SK-N-SH (cell line): Measurements from ENCODE around the gene PCDHA9. TPM values are rescaled to one million over a fixed set of nuclear protein-coding genes. Genes with fewer than 3 reads are reported as not detected.

Source experiments
- CTCF ChIA-PET: fragments of 300-600, 350-600 bp; formaldehyde crosslinking; extraction: SDS; loops from one replicate; lab custom pipeline; 2021; lab: Yijun Ruan, JAX
- POLR2A ChIA-PET: fragments of 350-600 bp; sonication (Branson Sonifier 250); formaldehyde crosslinking; extraction: SDS; loops from one replicate; lab custom pipeline; 2020; ENCODE audit warnings: antibody characterized with exemption, inconsistent platforms; lab: Yijun Ruan, JAX
- DNase-seq: peaks from one replicate; pipeline ENCODE4 v3.0.0; 2012
- H2AFZ ChIP-seq: fragments of 200-600 bp; sonication (generic); 2 replicates; pipeline ENCODE4 v1.8.1; 2016; ENCODE audit warnings: antibody characterized with exemption, mild to moderate bottlenecking, low read depth
- H3F3A ChIP-seq: fragments of 200-600 bp; sonication (generic); replicated peaks from 2 replicates; pipeline ENCODE3; 2016; ENCODE audit warnings: antibody characterized with exemption, mild to moderate bottlenecking; ENCODE audit not compliant: insufficient read depth
- H3K27ac ChIP-seq, 2 experiments: fragments of 200-500 bp in 1 of 2; fragments of 200-600 bp in 1 of 2; sonication (Bioruptor generic) in 1 of 2; sonication (generic), shearing (Covaris generic) in 1 of 2; 2 replicates each; pipeline versions ENCODE4 v1.5.1 to v1.6.1; 2014 to 2016; ENCODE audit warnings: low read depth in 2 of 2, inconsistent platforms in 1 of 2, low read length in 1 of 2, mild to moderate bottlenecking in 1 of 2, mixed read lengths in 1 of 2
- H3K27me3 ChIP-seq: fragments of 200-600 bp; sonication (generic), shearing (Covaris generic); 2 replicates; pipeline ENCODE4 v1.6.1; 2016; ENCODE audit warnings: mixed run types; ENCODE audit not compliant: insufficient read depth
- H3K36me3 ChIP-seq, 2 experiments: fragments of 200-500 bp in 1 of 2; fragments of 200-600 bp in 1 of 2; sonication (Bioruptor generic) in 1 of 2; sonication (generic) in 1 of 2; replicated peaks in 1 of 2; 2 replicates each; pipeline versions ENCODE3 to v1.5.1; 2014 to 2016; ENCODE audit warnings: low read length in 1 of 2, mild to moderate bottlenecking in 1 of 2; ENCODE audit not compliant: insufficient read depth in 2 of 2, control insufficient read depth in 1 of 2
- H3K4me1 ChIP-seq, 2 experiments: fragments of 200-500 bp in 1 of 2; fragments of 200-600 bp in 1 of 2; sonication (Bioruptor generic) in 1 of 2; sonication (generic), shearing (Covaris generic) in 1 of 2; 2 replicates each; pipeline versions ENCODE4 v1.5.1 to v1.6.1; 2014 to 2016; ENCODE audit warnings: low read depth in 1 of 2, low read length in 1 of 2, mixed run types in 1 of 2; ENCODE audit not compliant: insufficient read depth in 2 of 2, control insufficient read depth in 1 of 2
- H3K4me2 ChIP-seq: fragments of 200-600 bp; sonication (generic), shearing (Covaris generic); 2 replicates; pipeline ENCODE4 v1.6.1; 2017; ENCODE audit warnings: mixed run types
- H3K4me3 ChIP-seq, 2 experiments: fragments of 200-500 bp in 1 of 2; fragments of 200-600 bp in 1 of 2; sonication (Bioruptor generic) in 1 of 2; sonication (generic), shearing (Covaris generic) in 1 of 2; 2 replicates each; pipeline versions ENCODE4 v1.5.1 to v1.8.1; 2014 to 2016; ENCODE audit warnings: low read depth in 2 of 2, inconsistent platforms in 1 of 2, low read length in 1 of 2, mild to moderate bottlenecking in 1 of 2, mixed read lengths in 1 of 2, moderate library complexity in 1 of 2
- H3K79me2 ChIP-seq: fragments of 200-600 bp; sonication (generic); 2 replicates; pipeline ENCODE4 v1.8.1; 2017; ENCODE audit warnings: mild to moderate bottlenecking; ENCODE audit not compliant: insufficient read depth
- H3K9ac ChIP-seq: fragments of 200-600 bp; sonication (generic); 2 replicates; pipeline ENCODE4 v1.6.1; 2017; ENCODE audit warnings: mixed run types
- H3K9me2 ChIP-seq: fragments of 200-600 bp; sonication (generic); 2 replicates; pipeline ENCODE4 v1.6.1; 2017; ENCODE audit warnings: mixed run types
- H3K9me3 ChIP-seq: fragments of 200-600 bp; sonication (generic); 2 replicates; pipeline ENCODE4 v1.6.1; 2017; ENCODE audit warnings: mixed run types, mild to moderate bottlenecking, moderate library complexity
- H4K20me1 ChIP-seq: fragments of 200-600 bp; sonication (generic); 2 replicates; pipeline ENCODE4 v1.6.1; 2017; ENCODE audit warnings: mild to moderate bottlenecking, mixed run types; ENCODE audit not compliant: insufficient read depth
- CTCF ChIP-seq: fragments of 200-600 bp; sonication (generic); IDR thresholded peaks from 2 replicates; pipeline ENCODE4 v1.6.1; 2017; ENCODE audit warnings: antibody characterized with exemption, mild to moderate bottlenecking, moderate library complexity
- EP300 ChIP-seq, 2 experiments: IDR thresholded peaks; 2 replicates each; pipeline versions ENCODE4 v1.4.0 to v1.6.1; 2012; ENCODE audit warnings: borderline replicate concordance in 1 of 2, low read depth in 1 of 2, low read length in 1 of 2
- EZH2phosphoT487 ChIP-seq: fragments of 200-600 bp; sonication (generic); IDR thresholded peaks from 2 replicates; pipeline ENCODE4 v1.6.1; 2017; ENCODE audit warnings: low read depth, mixed run types, mild to moderate bottlenecking, antibody characterized with exemption, moderate library complexity, borderline replicate concordance
- NFIC ChIP-seq: IDR thresholded peaks from 2 replicates; pipeline ENCODE4 v1.4.0; 2012; ENCODE audit warnings: borderline replicate concordance
- RAD21 ChIP-seq: IDR thresholded peaks from 2 replicates; pipeline ENCODE4 v1.6.1; 2012; ENCODE audit warnings: mild to moderate bottlenecking, low read length
- USF2 ChIP-seq: fragments of 150-350 bp; IDR thresholded peaks from 2 replicates; pipeline ENCODE4 v1.6.1; 2017; ENCODE audit warnings: antibody characterized with exemption, low read length, low read depth, borderline replicate concordance
- ZBTB33 ChIP-seq: IDR thresholded peaks from 2 replicates; pipeline ENCODE4 v1.4.0; 2012; ENCODE audit warnings: low read depth, borderline replicate concordance
- WGBS: methylation state at CpG from one replicate; pipeline ENCODE4 v1.1.6; 2017; ENCODE audit warnings: low lambda C conversion rate; 5-methylcytosine and 5-hydroxymethylcytosine counted together
- polyA plus RNA-seq, 3 experiments: library from polyadenylated mRNA; depleted of rRNA; stranded (reverse); fragments of >200 nt; gene quantifications; 2 replicates each; pipeline ENCODE4 v1.2.3, GENCODE V29; 2012

PCDHA9 gene
- polyA plus RNA-seq, 1 of the 3 experiments (the other 2 are of a cell fraction): 0.02 TPM

GRCh38 chr5:140868721-140869554, 20.8 kb downstream of the PCDHA9 start, which contains the start of gene PCDHA11 (continued):
- TF ChIP-seq NFIC (no peak), USF2 (no peak)
- TF ChIP-seq, all 33 proteins: peak for 0

GRCh38 chr5:140869555-140869886, 21.3 kb downstream of the PCDHA9 start:
- H3K9me2 ChIP-seq: no peaks in the 10 kb centered on the region
- no peaks in the 10 kb centered on the region for H3K36me3 ChIP-seq
- H2AFZ ChIP-seq: no peak overlapping the region
- no peak overlapping the region for H3K9ac ChIP-seq
- TF ChIP-seq EZH2phosphoT487: no peak
- no peak for TF ChIP-seq EP300 (IDR thresholded peaks at IDR 0.05; ENCODE audit: borderline replicate concordance in 1 of 2, low read depth in 1 of 2, low read length in 1 of 2)
- no peak for TF ChIP-seq NFIC
- TF ChIP-seq CTCF: 0 out of 2 replicates have a peak, but pooled peaks have one; percentile 16
- no peaks in the 10 kb centered on the region for H3K9me3 ChIP-seq
- H3K4me3 ChIP-seq: no peak overlapping the region
- no peak overlapping the region for H3K4me2 ChIP-seq
- H3F3A ChIP-seq: no peaks in the 10 kb centered on the region
- H3K27me3 ChIP-seq: no peaks in the 10 kb centered on the region
- no peak for DNase-seq
- ChIA-PET CTCF (interaction anchor here (0.9 to 2.0 kb wide), 6 partner anchors 10 to 175 kb away, joined by 3 to 17 read pairs (median 6); partner anchors contain the start of genes PCDHA8 and PCDHAC1), POLR2A (no interaction called here)
- no peaks in the 10 kb centered on the region; a peak in 1 of 4 replicates for H3K4me1 ChIP-seq
- 83% methylated on average over 5 of the region's 5 CpGs for WGBS
- no peak overlapping the region for H3K27ac ChIP-seq
- no peaks in the 10 kb centered on the region for H3K79me2 ChIP-seq
- H4K20me1 ChIP-seq: no peaks in the 10 kb centered on the region

GRCh38 chr5:140870221-140871201, 22.3 kb downstream of the PCDHA9 start:
- no peaks in the 10 kb centered on the region for H3K9me3 ChIP-seq
- H3K4me3 ChIP-seq: no peak overlapping the region; a peak in 1 of 4 replicates
- no peak overlapping the region for H2AFZ ChIP-seq
- no peaks in the 10 kb centered on the region for H3K36me3 ChIP-seq
- ChIA-PET CTCF (interaction anchor here (0.7 to 6.0 kb wide), 4 partner anchors 29 to 174 kb away, joined by 3 to 70 read pairs (median 7); partner anchors contain the start of gene PCDHA8), POLR2A (no interaction called here)
- no peak overlapping the region for H3K4me2 ChIP-seq
- H3K79me2 ChIP-seq: no peaks in the 10 kb centered on the region
- no peak for DNase-seq
- H3K27ac ChIP-seq: no peak overlapping the region
- no peaks in the 10 kb centered on the region for H3K9me2 ChIP-seq
- H3K4me1 ChIP-seq: no peaks in the 10 kb centered on the region; a peak in 1 of 4 replicates
- H3F3A ChIP-seq: no peaks in the 10 kb centered on the region
- H3K9ac ChIP-seq: no peak overlapping the region
- no peaks in the 10 kb centered on the region for H4K20me1 ChIP-seq
- TF ChIP-seq RAD21 (no peak), ZBTB33 (no peak)
- WGBS: 93% methylated on average over 95 of the region's 114 CpGs
- no peaks in the 10 kb centered on the region for H3K27me3 ChIP-seq
